B cell (primary cell): ENCODE results near the gene CCNDBP1.
"Not testable (repeated sequence)": the region's sequence is repeated elsewhere in the genome, so short reads cannot be mapped to it uniquely, and the experiment has no call there.

ENCODE experiments used
- CTCF ChIP-seq: fragments of 200-600 bp; IDR thresholded peaks from one replicate; pipeline ENCODE4 v1.8.0; 2022; ENCODE audit warnings: antibody characterized with exemption, mild to moderate bottlenecking
- EZH2 ChIP-seq: IDR thresholded peaks from 2 replicates; pipeline ENCODE4 v1.6.1; 2012; ENCODE audit warnings: borderline replicate concordance, low read depth, mild to moderate bottlenecking, moderate library complexity, low read length; ENCODE audit not compliant: insufficient read depth, poor library complexity, severe bottlenecking

GRCh38 chr15:43177147-43177546 is 8.1 kb upstream of the CCNDBP1 start:
- not testable (repeated sequence) for TF ChIP-seq CTCF, EZH2
